ENCODE results near the gene DENND6B.

GRCh38 chr22:50283821-50284220 lies 43.0 kb downstream of the DENND6B start:
- TF ChIP-seq, protein P1, sequence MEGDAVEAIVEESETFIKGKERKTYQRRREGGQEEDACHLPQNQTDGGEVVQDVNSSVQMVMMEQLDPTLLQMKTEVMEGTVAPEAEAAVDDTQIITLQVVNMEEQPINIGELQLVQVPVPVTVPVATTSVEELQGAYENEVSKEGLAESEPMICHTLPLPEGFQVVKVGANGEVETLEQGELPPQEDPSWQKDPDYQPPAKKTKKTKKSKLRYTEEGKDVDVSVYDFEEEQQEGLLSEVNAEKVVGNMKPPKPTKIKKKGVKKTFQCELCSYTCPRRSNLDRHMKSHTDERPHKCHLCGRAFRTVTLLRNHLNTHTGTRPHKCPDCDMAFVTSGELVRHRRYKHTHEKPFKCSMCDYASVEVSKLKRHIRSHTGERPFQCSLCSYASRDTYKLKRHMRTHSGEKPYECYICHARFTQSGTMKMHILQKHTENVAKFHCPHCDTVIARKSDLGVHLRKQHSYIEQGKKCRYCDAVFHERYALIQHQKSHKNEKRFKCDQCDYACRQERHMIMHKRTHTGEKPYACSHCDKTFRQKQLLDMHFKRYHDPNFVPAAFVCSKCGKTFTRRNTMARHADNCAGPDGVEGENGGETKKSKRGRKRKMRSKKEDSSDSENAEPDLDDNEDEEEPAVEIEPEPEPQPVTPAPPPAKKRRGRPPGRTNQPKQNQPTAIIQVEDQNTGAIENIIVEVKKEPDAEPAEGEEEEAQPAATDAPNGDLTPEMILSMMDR (IDR thresholded peaks at IDR 0.05): no peak
- TF ChIP-seq POLR2A (IDR thresholded peaks at IDR 0.05): no peak
